HEK293 (cell line): ENCODE measurements around the gene GALNT4.

ENCODE experiments used
- CTCF ChIA-PET: fragments of 350-600 bp; formaldehyde crosslinking; extraction: SDS; loops from one replicate; lab custom pipeline; 2021; ENCODE audit warnings: antibody characterized with exemption; lab: Yijun Ruan, JAX
- POLR2A ChIA-PET: fragments of 300-600 bp; formaldehyde crosslinking; extraction: SDS; loops from one replicate; lab custom pipeline; 2020; ENCODE audit warnings: antibody characterized with exemption, inconsistent platforms; lab: Yijun Ruan, JAX
- H3K27ac ChIP-seq: fragments of 200-500 bp; sonication (Bioruptor generic); 2 replicates; pipeline ENCODE4 v1.5.1; 2014; ENCODE audit warnings: low read depth, low read length, control low read depth, inconsistent platforms; ENCODE audit errors: extremely low read depth
- H3K36me3 ChIP-seq, 2 experiments: fragments of 200-500 bp in 1 of 2; sonication (Bioruptor generic) in 1 of 2; 1 replicate in 1 of 2; 2 replicates in 1 of 2; pipeline ENCODE4 v1.5.1; 2014 to 2017; ENCODE audit warnings: inconsistent platforms in 2 of 2, low read length in 2 of 2; ENCODE audit not compliant: control insufficient read depth in 2 of 2, insufficient read depth in 1 of 2
- H3K4me1 ChIP-seq: fragments of 200-500 bp; sonication (Bioruptor generic); 2 replicates; pipeline ENCODE4 v1.5.1; 2014; ENCODE audit warnings: mild to moderate bottlenecking, low read length, inconsistent platforms; ENCODE audit not compliant: control insufficient read depth, insufficient read depth
- H3K4me3 ChIP-seq: 2 replicates; pipeline ENCODE4 v1.5.1; 2011; ENCODE audit warnings: low read depth, mild to moderate bottlenecking, control low read depth, low read length, moderate library complexity
- H3K9me3 ChIP-seq: fragments of 200-500 bp; sonication (Bioruptor generic); 2 replicates; pipeline ENCODE4 v1.5.1; 2014; ENCODE audit warnings: low read depth, low read length, inconsistent platforms; ENCODE audit not compliant: control insufficient read depth, insufficient read depth
- CTCF ChIP-seq: fragments of 450-650 bp; formaldehyde crosslinking; IDR thresholded peaks from 2 replicates; pipeline ENCODE4 v1.5.1; 2016; ENCODE audit warnings: missing biosample characterization, missing genetic modification characterization
- KLF9 ChIP-seq: fragments of 450-650 bp; formaldehyde crosslinking; IDR thresholded peaks from 2 replicates; pipeline ENCODE4 v1.5.1; 2016; ENCODE audit warnings: missing biosample characterization, missing genetic modification characterization, low read depth
- MEIS1 ChIP-seq: sonication (generic); formaldehyde crosslinking; IDR thresholded peaks from 2 replicates; pipeline ENCODE4 v1.8.1; 2022; ENCODE audit warnings: missing genetic modification reagents, mild to moderate bottlenecking, borderline replicate concordance
- MYNN ChIP-seq: fragments of 450-650 bp; formaldehyde crosslinking; IDR thresholded peaks from 2 replicates; pipeline ENCODE4 v1.5.1; 2016; ENCODE audit warnings: missing biosample characterization, missing genetic modification characterization, borderline replicate concordance
- OSR2 ChIP-seq: fragments of 450-650 bp; formaldehyde crosslinking; IDR thresholded peaks from 2 replicates; pipeline ENCODE4 v1.5.1; 2016; ENCODE audit warnings: missing biosample characterization, missing genetic modification characterization
- PRDM10 ChIP-seq: fragments of 450-650 bp; formaldehyde crosslinking; IDR thresholded peaks from 2 replicates; pipeline ENCODE4 v1.5.1; 2016; ENCODE audit warnings: missing biosample characterization, missing genetic modification characterization
- WT1 ChIP-seq: fragments of 450-650 bp; formaldehyde crosslinking; IDR thresholded peaks from 2 replicates; pipeline ENCODE4 v1.5.1; 2016; ENCODE audit warnings: missing biosample characterization, missing genetic modification characterization
- ZBTB26 ChIP-seq: fragments of 450-650 bp; formaldehyde crosslinking; optimal IDR thresholded peaks from 2 replicates; pipeline ENCODE3; 2016; ENCODE audit warnings: missing biosample characterization, mild to moderate bottlenecking, missing genetic modification characterization
- ZBTB8A ChIP-seq: fragments of 450-650 bp; formaldehyde crosslinking; IDR thresholded peaks from 2 replicates; pipeline ENCODE4 v1.5.1; 2016; ENCODE audit warnings: missing biosample characterization, missing genetic modification characterization
- ZNF112 ChIP-seq: fragments of 450-650 bp; formaldehyde crosslinking; IDR thresholded peaks from 2 replicates; pipeline ENCODE4 v1.5.0; 2017; ENCODE audit warnings: missing biosample characterization, missing genetic modification characterization
- ZNF184 ChIP-seq: fragments of 450-650 bp; IDR thresholded peaks from 2 replicates; pipeline ENCODE4 v1.5.1; 2018; ENCODE audit warnings: missing biosample characterization, mild to moderate bottlenecking, missing genetic modification characterization
- ZNF449 ChIP-seq: fragments of 450-650 bp; formaldehyde crosslinking; IDR thresholded peaks from 2 replicates; pipeline ENCODE4 v1.5.1; 2017; ENCODE audit warnings: missing biosample characterization, mild to moderate bottlenecking, missing genetic modification characterization, moderate library complexity
- ZNF529 ChIP-seq: fragments of 450-650 bp; formaldehyde crosslinking; IDR thresholded peaks from 2 replicates; pipeline ENCODE4 v1.5.1; 2017; ENCODE audit warnings: missing genetic modification characterization, missing biosample characterization; ENCODE audit not compliant: insufficient replicate concordance
- ZNF654 ChIP-seq: fragments of 450-650 bp; formaldehyde crosslinking; IDR thresholded peaks from 2 replicates; pipeline ENCODE4 v1.5.1; 2016; ENCODE audit warnings: low read depth, missing biosample characterization, missing genetic modification characterization
- ZNF677 ChIP-seq: fragments of 450-650 bp; IDR thresholded peaks from 2 replicates; pipeline ENCODE4 v1.5.0; 2018; ENCODE audit warnings: missing biosample characterization, mild to moderate bottlenecking, missing genetic modification characterization, moderate library complexity
- ZNF707 ChIP-seq: fragments of 450-650 bp; formaldehyde crosslinking; IDR thresholded peaks from 2 replicates; pipeline ENCODE4 v1.5.1; 2016; ENCODE audit warnings: missing biosample characterization, missing genetic modification characterization
- ZNF747 ChIP-seq: fragments of 450-650 bp; formaldehyde crosslinking; IDR thresholded peaks from 2 replicates; pipeline ENCODE4 v1.5.1; 2016; ENCODE audit warnings: missing biosample characterization, missing genetic modification characterization

GALNT4 gene

GRCh38 chr12:89494411-89495231 is 30.0 kb downstream of the GALNT4 start:
- H3K4me1 ChIP-seq = no peaks in the 10 kb centered on the region
- TF ChIP-seq MYNN (tag by site-specific recombination) (no peak), ZNF707 (tag by site-specific recombination) (no peak), ZBTB8A (no peak), ZNF449 (no peak), ZBTB26 (tag by site-specific recombination) (no peak), PRDM10 (no peak), ZNF677 (tag by site-specific recombination) (no peak), ZNF747 (tag by site-specific recombination) (no peak), KLF9 (tag by site-specific recombination) (no peak)
- TF ChIP-seq, all 188 proteins: peak for 0
- H3K4me3 ChIP-seq = no peak overlapping the region
- no peak overlapping the region for H3K27ac ChIP-seq
- no peaks in the 10 kb centered on the region for H3K9me3 ChIP-seq
- POLR2A ChIA-PET = no interaction called here
- CTCF ChIA-PET = no interaction called here
- peaks cover 0 to 9% of the 10 kb centered on the region in 2 experiments; a peak in 1 of 3 replicates for H3K36me3 ChIP-seq

- no peak overlapping the region for H3K27ac ChIP-seq
- H3K9me3 ChIP-seq = no peaks in the 10 kb centered on the region
- peaks cover 0 to 17% of the 10 kb centered on the region in 2 experiments; a peak in 1 of 3 replicates for H3K36me3 ChIP-seq
- no peak overlapping the region for H3K4me3 ChIP-seq
- H3K4me1 ChIP-seq = no peaks in the 10 kb centered on the region
- ChIA-PET POLR2A (no interaction called here), CTCF (no interaction called here)
- TF ChIP-seq WT1 (no peak), ZNF654 (no peak), ZNF112 (tag by site-specific recombination) (no peak), ZNF184 (tag by site-specific recombination) (no peak), OSR2 (tag by site-specific recombination) (no peak), ZNF529 (tag by site-specific recombination) (no peak), MEIS1 (CRISPR knock-in tag) (no peak), CTCF (tag by site-specific recombination) (no peak)
These were observed 30.8 kb downstream of the GALNT4 start for GRCh38 chr12:89493670-89494302.
